ENCODE results near the gene CCR5.

DNA sequence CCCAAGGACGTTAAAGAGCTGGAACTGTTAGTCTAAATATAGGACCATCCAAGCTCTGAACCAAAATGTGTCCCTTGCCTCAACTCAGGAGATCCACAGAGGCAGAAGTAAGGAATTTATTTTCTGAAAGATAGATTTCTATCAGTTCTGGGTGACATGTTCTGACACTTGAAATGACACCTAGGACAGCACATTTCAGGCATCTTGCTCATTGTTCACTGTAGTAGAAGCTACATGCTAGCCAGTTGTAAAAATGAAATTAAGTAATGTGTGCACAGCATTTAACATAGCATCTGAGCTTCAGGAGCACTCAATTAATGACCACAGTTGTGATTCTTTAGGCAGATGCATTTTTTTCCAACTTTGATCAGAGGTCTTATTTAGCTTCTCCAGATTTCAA lies 16.3 kb upstream of the CCR5 start:
- TF ChIP-seq, protein P1, sequence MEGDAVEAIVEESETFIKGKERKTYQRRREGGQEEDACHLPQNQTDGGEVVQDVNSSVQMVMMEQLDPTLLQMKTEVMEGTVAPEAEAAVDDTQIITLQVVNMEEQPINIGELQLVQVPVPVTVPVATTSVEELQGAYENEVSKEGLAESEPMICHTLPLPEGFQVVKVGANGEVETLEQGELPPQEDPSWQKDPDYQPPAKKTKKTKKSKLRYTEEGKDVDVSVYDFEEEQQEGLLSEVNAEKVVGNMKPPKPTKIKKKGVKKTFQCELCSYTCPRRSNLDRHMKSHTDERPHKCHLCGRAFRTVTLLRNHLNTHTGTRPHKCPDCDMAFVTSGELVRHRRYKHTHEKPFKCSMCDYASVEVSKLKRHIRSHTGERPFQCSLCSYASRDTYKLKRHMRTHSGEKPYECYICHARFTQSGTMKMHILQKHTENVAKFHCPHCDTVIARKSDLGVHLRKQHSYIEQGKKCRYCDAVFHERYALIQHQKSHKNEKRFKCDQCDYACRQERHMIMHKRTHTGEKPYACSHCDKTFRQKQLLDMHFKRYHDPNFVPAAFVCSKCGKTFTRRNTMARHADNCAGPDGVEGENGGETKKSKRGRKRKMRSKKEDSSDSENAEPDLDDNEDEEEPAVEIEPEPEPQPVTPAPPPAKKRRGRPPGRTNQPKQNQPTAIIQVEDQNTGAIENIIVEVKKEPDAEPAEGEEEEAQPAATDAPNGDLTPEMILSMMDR (IDR thresholded peaks at IDR 0.05; ENCODE audit: borderline replicate concordance, extremely low read depth, low read length, poor library complexity, severe bottlenecking): no peak
- TF ChIP-seq EZH2 (IDR thresholded peaks at IDR 0.05; ENCODE audit: borderline replicate concordance, low read depth, low read length, severe bottlenecking): no peak
